ENCODE data around the gene HBA1.
"Not testable (repeated sequence)": the region's sequence is repeated elsewhere in the genome, so short reads cannot be mapped to it uniquely, and the experiment has no call there.

HBA1 gene

DNA sequence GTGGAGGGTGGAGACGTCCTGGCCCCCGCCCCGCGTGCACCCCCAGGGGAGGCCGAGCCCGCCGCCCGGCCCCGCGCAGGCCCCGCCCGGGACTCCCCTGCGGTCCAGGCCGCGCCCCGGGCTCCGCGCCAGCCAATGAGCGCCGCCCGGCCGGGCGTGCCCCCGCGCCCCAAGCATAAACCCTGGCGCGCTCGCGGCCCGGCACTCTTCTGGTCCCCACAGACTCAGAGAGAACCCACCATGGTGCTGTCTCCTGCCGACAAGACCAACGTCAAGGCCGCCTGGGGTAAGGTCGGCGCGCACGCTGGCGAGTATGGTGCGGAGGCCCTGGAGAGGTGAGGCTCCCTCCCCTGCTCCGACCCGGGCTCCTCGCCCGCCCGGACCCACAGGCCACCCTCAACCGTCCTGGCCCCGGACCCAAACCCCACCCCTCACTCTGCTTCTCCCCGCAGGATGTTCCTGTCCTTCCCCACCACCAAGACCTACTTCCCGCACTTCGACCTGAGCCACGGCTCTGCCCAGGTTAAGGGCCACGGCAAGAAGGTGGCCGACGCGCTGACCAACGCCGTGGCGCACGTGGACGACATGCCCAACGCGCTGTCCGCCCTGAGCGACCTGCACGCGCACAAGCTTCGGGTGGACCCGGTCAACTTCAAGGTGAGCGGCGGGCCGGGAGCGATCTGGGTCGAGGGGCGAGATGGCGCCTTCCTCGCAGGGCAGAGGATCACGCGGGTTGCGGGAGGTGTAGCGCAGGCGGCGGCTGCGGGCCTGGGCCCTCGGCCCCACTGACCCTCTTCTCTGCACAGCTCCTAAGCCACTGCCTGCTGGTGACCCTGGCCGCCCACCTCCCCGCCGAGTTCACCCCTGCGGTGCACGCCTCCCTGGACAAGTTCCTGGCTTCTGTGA, at the start of gene HBA1:
Gene HBA1, plus strand, starts transcription at position 204 of the 906 bp plus-strand sequence. Its CDS starts 37 bp downstream, at position 241.
- DNase-seq (ENCODE audit: low read depth); H3K4me3 ChIP-seq (ENCODE audit: control insufficient read depth, low read depth, low read length): not testable (repeated sequence)

DNA sequence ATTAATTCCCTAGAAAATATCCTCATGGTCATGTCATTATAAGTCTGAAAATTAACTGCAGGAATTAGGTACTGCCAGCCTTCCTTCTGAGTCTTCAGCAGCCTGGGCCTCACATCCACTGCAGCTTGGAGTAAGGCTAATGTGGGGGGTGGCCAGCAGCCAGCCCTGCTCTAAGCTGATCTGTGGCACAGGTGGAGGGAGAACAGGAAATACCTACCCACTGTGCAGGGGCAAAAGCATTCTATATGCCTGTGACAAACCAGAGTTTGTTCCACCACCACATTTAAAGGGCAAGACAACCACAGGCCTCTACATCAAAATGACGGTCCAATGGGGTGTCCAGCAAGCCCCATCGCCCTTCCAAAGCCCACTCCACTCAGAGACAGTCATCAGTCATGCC, 47.4 kb upstream of the HBA1 start:
- TF ChIP-seq, protein P1, sequence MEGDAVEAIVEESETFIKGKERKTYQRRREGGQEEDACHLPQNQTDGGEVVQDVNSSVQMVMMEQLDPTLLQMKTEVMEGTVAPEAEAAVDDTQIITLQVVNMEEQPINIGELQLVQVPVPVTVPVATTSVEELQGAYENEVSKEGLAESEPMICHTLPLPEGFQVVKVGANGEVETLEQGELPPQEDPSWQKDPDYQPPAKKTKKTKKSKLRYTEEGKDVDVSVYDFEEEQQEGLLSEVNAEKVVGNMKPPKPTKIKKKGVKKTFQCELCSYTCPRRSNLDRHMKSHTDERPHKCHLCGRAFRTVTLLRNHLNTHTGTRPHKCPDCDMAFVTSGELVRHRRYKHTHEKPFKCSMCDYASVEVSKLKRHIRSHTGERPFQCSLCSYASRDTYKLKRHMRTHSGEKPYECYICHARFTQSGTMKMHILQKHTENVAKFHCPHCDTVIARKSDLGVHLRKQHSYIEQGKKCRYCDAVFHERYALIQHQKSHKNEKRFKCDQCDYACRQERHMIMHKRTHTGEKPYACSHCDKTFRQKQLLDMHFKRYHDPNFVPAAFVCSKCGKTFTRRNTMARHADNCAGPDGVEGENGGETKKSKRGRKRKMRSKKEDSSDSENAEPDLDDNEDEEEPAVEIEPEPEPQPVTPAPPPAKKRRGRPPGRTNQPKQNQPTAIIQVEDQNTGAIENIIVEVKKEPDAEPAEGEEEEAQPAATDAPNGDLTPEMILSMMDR (conservative IDR thresholded peaks at IDR 0.05; ENCODE audit: control insufficient read depth, insufficient read depth, low read depth, low read length): no peak
- H3K4me3 ChIP-seq (ENCODE audit: control insufficient read depth, low read depth, low read length): no peak overlapping the region
- no peak for DNase-seq (ENCODE audit: low read depth)

DNA sequence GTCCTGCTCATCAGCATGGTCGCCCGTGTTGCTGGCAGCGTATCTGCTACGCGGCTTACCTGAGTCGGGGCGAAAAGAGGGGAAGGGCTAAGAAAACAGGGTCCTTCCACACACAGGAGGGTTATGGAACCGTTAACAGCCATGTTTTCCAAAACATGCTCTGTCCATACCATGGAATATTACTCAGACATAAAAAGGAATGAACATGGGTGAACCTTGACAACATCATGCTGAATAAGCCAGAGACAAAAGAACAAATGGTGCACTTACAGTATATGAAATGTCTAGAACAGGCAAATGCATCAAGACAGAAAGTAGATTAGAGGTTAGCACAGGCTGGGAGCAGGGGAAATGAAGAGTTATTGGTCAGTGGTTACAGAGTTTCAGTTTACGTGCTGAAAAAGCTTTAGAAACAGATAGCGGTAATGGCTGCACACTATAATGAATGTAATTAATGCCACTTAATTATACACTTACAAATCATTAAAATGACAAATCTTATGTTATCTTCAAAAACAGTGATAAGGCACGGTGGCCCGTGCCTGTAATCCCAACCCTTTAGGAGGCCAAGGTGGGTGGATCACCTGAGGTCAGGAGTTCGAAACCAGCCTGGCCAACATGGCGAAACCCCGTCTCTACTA, 45.8 kb upstream of the HBA1 start:
- TF ChIP-seq, protein P1 (conservative IDR thresholded peaks at IDR 0.05; ENCODE audit: control insufficient read depth, insufficient read depth, low read depth, low read length): no peak
- no peak overlapping the region for H3K4me3 ChIP-seq (ENCODE audit: control insufficient read depth, low read depth, low read length)

DNA sequence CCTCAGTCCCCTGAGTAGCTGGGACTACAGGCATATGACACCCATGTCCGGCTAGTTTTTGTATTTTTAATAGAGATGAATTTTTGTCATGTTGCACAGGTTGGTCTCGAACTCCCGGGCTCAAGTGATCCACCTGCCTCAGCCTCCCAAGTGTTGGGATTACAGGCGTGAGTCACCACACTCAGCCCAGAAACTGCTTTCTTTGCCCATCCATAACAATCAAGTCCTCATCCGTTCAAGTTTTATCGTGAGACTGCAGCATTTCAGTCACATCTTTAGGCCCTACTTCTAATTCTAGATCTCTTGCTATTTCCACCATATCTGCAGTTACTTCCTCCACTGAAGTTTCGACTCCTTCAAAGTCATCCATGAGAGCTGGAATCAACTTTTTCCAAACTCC, 44.4 kb upstream of the HBA1 start:
- TF ChIP-seq, protein P1 (conservative IDR thresholded peaks at IDR 0.05; ENCODE audit: control insufficient read depth, insufficient read depth, low read depth, low read length): no peak
- H3K4me3 ChIP-seq (ENCODE audit: control insufficient read depth, low read depth, low read length): no peak overlapping the region
- DNase-seq (ENCODE audit: low read depth): no peak

More for the DNA sequence above, 45.8 kb upstream of the HBA1 start:
- no peak for DNase-seq (ENCODE audit: low read depth)

DNA sequence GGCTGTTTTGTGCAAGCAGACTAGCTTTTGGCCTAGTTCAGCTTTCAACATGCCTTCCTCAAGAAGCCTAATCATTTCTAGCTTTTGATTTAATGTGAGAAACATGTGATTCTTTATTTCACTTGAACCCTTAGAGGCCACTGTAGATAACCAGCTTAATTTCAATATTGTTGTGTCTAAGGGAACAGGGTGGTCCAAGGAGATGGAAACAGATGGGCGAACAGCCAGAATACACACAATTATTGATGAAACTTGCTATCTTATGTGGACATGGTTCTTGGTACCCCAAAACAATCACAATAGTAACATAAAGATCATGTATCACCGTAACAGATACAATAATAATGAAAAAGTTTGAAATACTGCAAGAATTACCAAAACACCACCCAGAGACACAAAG, 42.8 kb upstream of the HBA1 start:
- TF ChIP-seq, protein P1 (conservative IDR thresholded peaks at IDR 0.05; ENCODE audit: control insufficient read depth, insufficient read depth, low read depth, low read length): no peak
- no peak overlapping the region for H3K4me3 ChIP-seq (ENCODE audit: control insufficient read depth, low read depth, low read length)
- DNase-seq (ENCODE audit: low read depth): no peak

DNA sequence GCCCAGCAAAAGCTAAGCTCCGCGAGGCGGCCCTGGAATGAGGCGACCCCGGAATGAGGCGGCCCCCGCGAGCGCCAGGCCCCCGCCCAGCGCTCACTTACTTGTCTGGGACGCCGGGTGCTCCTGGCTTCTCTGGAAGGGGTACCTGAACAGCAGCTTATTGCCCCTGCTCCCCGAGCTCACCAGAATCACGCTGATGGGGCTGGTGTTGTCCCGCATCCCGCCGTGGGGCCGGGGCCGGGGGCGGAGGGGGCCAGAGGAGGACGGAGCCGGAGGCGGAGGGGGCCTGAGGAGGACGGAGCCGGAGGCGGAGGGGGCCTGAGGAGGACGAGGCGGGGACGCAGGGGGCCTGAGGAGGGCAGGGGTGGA, 38.4 kb upstream of the HBA1 start:
- no peak for DNase-seq (ENCODE audit: low read depth)
- TF ChIP-seq, protein P1 (conservative IDR thresholded peaks at IDR 0.05; ENCODE audit: control insufficient read depth, insufficient read depth, low read depth, low read length): no peak
- peak overlapping the region; percentile 70 for H3K4me3 ChIP-seq (ENCODE audit: control insufficient read depth, low read depth, low read length)

DNA sequence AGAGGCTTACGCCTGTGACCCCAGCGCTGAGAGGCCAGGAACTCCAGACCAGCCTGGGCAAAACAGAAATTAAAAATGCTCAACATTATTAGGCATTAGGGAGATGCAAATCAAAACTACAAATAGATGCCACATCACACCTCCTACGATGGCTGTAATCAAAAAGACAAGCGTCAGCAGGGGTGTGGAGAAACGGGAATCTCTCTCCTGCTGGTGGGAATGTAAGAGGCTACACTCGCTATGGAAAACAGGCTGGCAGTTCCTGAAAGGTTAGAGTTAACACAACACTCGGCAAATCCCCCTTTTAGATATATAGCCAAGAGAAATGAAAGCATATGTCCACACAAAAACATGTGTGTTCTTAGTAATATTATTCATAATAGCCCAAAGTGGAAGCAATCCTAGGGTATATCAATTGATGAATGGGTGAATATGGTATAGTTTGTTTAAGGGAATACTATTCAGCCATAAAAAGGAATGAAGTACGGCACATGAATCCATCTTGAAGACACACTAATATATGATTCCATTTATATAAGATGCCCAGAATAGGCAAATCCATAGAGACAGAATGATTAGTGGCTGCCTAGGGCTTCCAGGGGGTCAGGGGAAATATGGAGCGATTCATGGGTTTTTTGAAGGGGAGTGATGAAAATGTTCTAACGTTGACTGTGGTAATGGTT, 36.2 kb upstream of the HBA1 start:
- H3K4me3 ChIP-seq (ENCODE audit: control insufficient read depth, low read depth, low read length): no peak overlapping the region
- no peak for DNase-seq (ENCODE audit: low read depth)
- TF ChIP-seq, protein P1 (conservative IDR thresholded peaks at IDR 0.05; ENCODE audit: control insufficient read depth, insufficient read depth, low read depth, low read length): no peak

Measured in fibroblast of mammary gland (primary cell).